Neutrophil (primary cell): ENCODE results near the gene BANK1.

Source experiments
- H3K27ac ChIP-seq: fragments of 200-600 bp; sonication (generic); 2 replicates; pipeline ENCODE4 v1.5.1; 2016; ENCODE audit warnings: mild to moderate bottlenecking, moderate library complexity
- H3K27me3 ChIP-seq: fragments of 200-600 bp; sonication (generic); 2 replicates; pipeline ENCODE4 v1.6.0; 2016; ENCODE audit warnings: mild to moderate bottlenecking
- H3K36me3 ChIP-seq: fragments of 200-600 bp; sonication (generic); 2 replicates; pipeline ENCODE4 v1.5.1; 2017
- H3K4me1 ChIP-seq, 2 experiments: fragments of 200-600 bp in 1 of 2; sonication (generic) in 1 of 2; 1 replicate in 1 of 2; 2 replicates in 1 of 2; pipeline versions ENCODE4 v1.5.1 to v1.6.1; 2013 to 2016; ENCODE audit warnings: low read depth in 1 of 2, low read length in 1 of 2, mild to moderate bottlenecking in 1 of 2, moderate library complexity in 1 of 2; ENCODE audit not compliant: control insufficient read depth in 1 of 2, insufficient read depth in 1 of 2
- H3K4me3 ChIP-seq, 2 experiments: fragments of 200-600 bp in 1 of 2; sonication (generic) in 1 of 2; 1 replicate in 1 of 2; 2 replicates in 1 of 2; pipeline ENCODE4 v1.5.1; 2013 to 2016; ENCODE audit warnings: low read depth in 1 of 2, low read length in 1 of 2, mild to moderate bottlenecking in 1 of 2, moderate library complexity in 1 of 2
- H3K9me3 ChIP-seq: fragments of 200-600 bp; sonication (generic); 2 replicates; pipeline ENCODE4 v1.5.1; 2016
- CTCF ChIP-seq: fragments of 200-600 bp; sonication (generic); IDR thresholded peaks from 2 replicates; pipeline ENCODE4 v1.5.1; 2016; ENCODE audit warnings: antibody characterized with exemption

BANK1 gene

GRCh38 chr4:101933855-101934254 is 143.3 kb downstream of the BANK1 start:
- H3K4me3 ChIP-seq, result no peak overlapping the region
- H3K27me3 ChIP-seq, result no peaks in the 10 kb centered on the region
- no peaks in the 10 kb centered on the region for H3K36me3 ChIP-seq
- no peak overlapping the region for H3K27ac ChIP-seq
- no peaks in the 10 kb centered on the region for H3K4me1 ChIP-seq
- no peak for TF ChIP-seq CTCF
- no peaks in the 10 kb centered on the region for H3K9me3 ChIP-seq

- Histone ChIP-seq H3K9me3 (no peaks in the 10 kb centered on the region), H3K36me3 (no peaks in the 10 kb centered on the region), H3K27ac (no peak overlapping the region), H3K4me3 (no peak overlapping the region), H3K4me1 (no peaks in the 10 kb centered on the region), H3K27me3 (no peaks in the 10 kb centered on the region)
- no peak for TF ChIP-seq CTCF
Observed at GRCh38 chr4:101938836-101939235, 148.3 kb downstream of the BANK1 start.

- Histone ChIP-seq H3K4me1 (no peaks in the 10 kb centered on the region), H3K27ac (no peak overlapping the region), H3K27me3 (no peaks in the 10 kb centered on the region), H3K9me3 (no peaks in the 10 kb centered on the region), H3K36me3 (no peaks in the 10 kb centered on the region), H3K4me3 (no peak overlapping the region)
- no peak for TF ChIP-seq CTCF
Observed at GRCh38 chr4:101941816-101942358, 151.4 kb downstream of the BANK1 start.

- H3K9me3 ChIP-seq, result no peaks in the 10 kb centered on the region
- no peak for TF ChIP-seq CTCF
- no peaks in the 10 kb centered on the region for H3K27me3 ChIP-seq
- no peak overlapping the region for H3K4me3 ChIP-seq
- H3K4me1 ChIP-seq, result no peaks in the 10 kb centered on the region
- no peaks in the 10 kb centered on the region for H3K36me3 ChIP-seq
- H3K27ac ChIP-seq, result no peak overlapping the region
Observed at GRCh38 chr4:101942891-101943290, 152.4 kb downstream of the BANK1 start.

GRCh38 chr4:101944649-101945048 is 154.1 kb downstream of the BANK1 start:
- Histone ChIP-seq H3K36me3 (no peaks in the 10 kb centered on the region), H3K27ac (no peak overlapping the region), H3K4me3 (no peak overlapping the region), H3K4me1 (no peaks in the 10 kb centered on the region), H3K9me3 (no peaks in the 10 kb centered on the region), H3K27me3 (no peaks in the 10 kb centered on the region)
- no peak for TF ChIP-seq CTCF

- TF ChIP-seq CTCF, result no peak
- Histone ChIP-seq H3K27ac (no peak overlapping the region), H3K36me3 (no peaks in the 10 kb centered on the region), H3K4me3 (no peak overlapping the region), H3K27me3 (no peaks in the 10 kb centered on the region), H3K4me1 (no peaks in the 10 kb centered on the region), H3K9me3 (no peaks in the 10 kb centered on the region)
Observed at GRCh38 chr4:101948055-101948454, 157.5 kb downstream of the BANK1 start.
